ENCODE data around the gene LDLRAD3. TPM values are rescaled to one million over a fixed set of nuclear protein-coding genes. Genes with fewer than 3 reads are reported as not detected.

LDLRAD3 gene
- total RNA-seq, 5 donors from 2014 or later (not counting 1 experiment from before 2014, with no cell fraction given): 0.18 to 0.22 TPM; not detected in 3

GRCh38 chr11:36121054-36121453 is 177.2 kb downstream of the LDLRAD3 start:
- H3K27me3 ChIP-seq (replicated peaks in 1 of 2; ENCODE audit: control insufficient read depth in 2 of 2, extremely low read depth in 1 of 2, insufficient read depth in 2 of 2, low read length in 1 of 2): peaks cover 0 to 6% of the 10 kb centered on the region in 2 experiments
- CTCF ChIA-PET: no interaction called here
- Mint-ChIP-seq H3K4me1 (no peaks in the 10 kb centered on the region), H3K27ac (no peak overlapping the region), H3K36me3 (no peaks in the 10 kb centered on the region), H3K4me3 (no peak overlapping the region), H3K27me3 (peaks cover 7 to 20% of the 10 kb centered on the region in 2 donors), H3K9me3 (no peaks in the 10 kb centered on the region)
- 66% methylated on average over 2 of the region's 6 CpGs for WGBS (ENCODE audit: insufficient coverage)
- no peaks in the 10 kb centered on the region for H3K36me3 ChIP-seq (ENCODE audit: control insufficient read depth in 2 of 2, extremely low read depth in 1 of 2, insufficient read depth in 1 of 2, low read length in 1 of 2)
- no peaks in the 10 kb centered on the region for H3K4me1 ChIP-seq (ENCODE audit: control insufficient read depth in 1 of 2, extremely low read depth in 1 of 2, insufficient read depth in 2 of 2, low read length in 2 of 2)
- no peak overlapping the region for H3K4me3 ChIP-seq (ENCODE audit: control insufficient read depth in 1 of 2, extremely low read depth in 1 of 2, low read length in 1 of 2)
- POLR2A ChIA-PET: no interaction called here
- DNase-seq (no peak), ATAC-seq (replicated peaks in 1 of 4) (no peak)
- no peaks in the 10 kb centered on the region for H3K9me3 ChIP-seq
- H3K27ac ChIP-seq (ENCODE audit: low read length): no peak overlapping the region

- CTCF ChIA-PET: no interaction called here
- Histone ChIP-seq H3K27ac (ENCODE audit: low read length) (no peak overlapping the region), H3K4me1 (ENCODE audit: control insufficient read depth in 1 of 2, extremely low read depth in 1 of 2, insufficient read depth in 2 of 2, low read length in 2 of 2) (no peaks in the 10 kb centered on the region), H3K27me3 (replicated peaks in 1 of 2; ENCODE audit: control insufficient read depth in 2 of 2, extremely low read depth in 1 of 2, insufficient read depth in 2 of 2, low read length in 1 of 2) (peaks cover 0 to 8% of the 10 kb centered on the region in 2 experiments), H3K4me3 (ENCODE audit: control insufficient read depth in 1 of 2, extremely low read depth in 1 of 2, low read length in 1 of 2) (no peak overlapping the region), H3K36me3 (ENCODE audit: control insufficient read depth in 2 of 2, extremely low read depth in 1 of 2, insufficient read depth in 1 of 2, low read length in 1 of 2) (no peaks in the 10 kb centered on the region), H3K9me3 (no peaks in the 10 kb centered on the region)
- peaks cover 11 to 20% of the 10 kb centered on the region in 2 donors for H3K27me3 Mint-ChIP-seq
- H3K27ac Mint-ChIP-seq: no peak overlapping the region
- WGBS (ENCODE audit: insufficient coverage): no CpG with 5 or more reads among the region's 2 CpGs
- ATAC-seq (replicated peaks in 1 of 4) (no peak), DNase-seq (no peak)
- POLR2A ChIA-PET: no interaction called here
- H3K4me1 Mint-ChIP-seq: no peaks in the 10 kb centered on the region
- H3K4me3 Mint-ChIP-seq: no peak overlapping the region
- no peaks in the 10 kb centered on the region for H3K36me3 Mint-ChIP-seq
- H3K9me3 Mint-ChIP-seq: no peaks in the 10 kb centered on the region
Measured at GRCh38 chr11:36122671-36123070, 178.8 kb downstream of the LDLRAD3 start.

DNA sequence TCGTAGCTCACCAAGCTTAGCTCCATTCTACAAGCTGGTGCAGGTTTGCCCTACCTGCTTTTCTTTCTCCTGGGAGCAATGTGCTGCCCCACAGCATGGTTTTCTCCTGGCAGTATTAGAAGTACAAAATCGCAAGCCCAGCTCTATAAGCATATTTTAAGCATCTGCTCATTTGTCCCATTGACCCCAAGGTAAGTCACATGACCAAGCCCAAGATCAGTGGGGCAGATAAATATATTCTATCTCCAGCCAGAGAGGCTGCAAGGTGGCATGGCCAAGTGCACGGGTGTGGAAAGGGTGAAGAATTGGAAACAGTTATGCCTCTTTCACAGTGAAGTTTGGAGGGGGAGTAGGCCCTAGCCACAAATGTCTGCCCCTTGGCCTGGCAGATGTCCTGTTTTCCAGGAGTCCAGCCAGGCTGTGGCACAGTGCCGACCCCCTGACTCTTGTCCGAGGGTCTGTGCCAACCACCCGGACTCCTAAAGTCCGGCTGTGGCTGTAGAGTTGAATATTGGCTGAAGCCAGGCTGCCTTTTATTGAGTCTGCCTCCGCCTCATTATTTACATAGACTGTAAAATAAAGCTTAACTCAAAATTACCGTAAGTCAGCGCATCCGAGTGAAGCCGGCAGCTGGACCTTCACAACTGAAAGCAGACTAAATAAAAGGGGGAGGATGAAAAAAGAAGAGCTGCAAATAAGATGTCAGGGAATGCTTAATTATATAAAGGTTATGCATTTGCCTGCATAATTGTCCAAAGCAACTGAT is 179.7 kb downstream of the LDLRAD3 start:
- Mint-ChIP-seq H3K4me1 (no peaks in the 10 kb centered on the region), H3K4me3 (no peak overlapping the region), H3K36me3 (no peaks in the 10 kb centered on the region), H3K27ac (no peak overlapping the region), H3K27me3 (peaks cover 9 to 18% of the 10 kb centered on the region in 2 donors), H3K9me3 (no peaks in the 10 kb centered on the region)
- ChIA-PET CTCF (interaction anchor here in 1 of 2 donors (0.5 kb wide), 1 partner anchor 9 kb away, joined by 3 read pairs; no protein-coding TSS in a partner anchor), POLR2A (no interaction called here)
- no peaks in the 10 kb centered on the region for H3K4me1 ChIP-seq (ENCODE audit: control insufficient read depth in 1 of 2, extremely low read depth in 1 of 2, insufficient read depth in 2 of 2, low read length in 2 of 2)
- H3K36me3 ChIP-seq (ENCODE audit: control insufficient read depth in 2 of 2, extremely low read depth in 1 of 2, insufficient read depth in 1 of 2, low read length in 1 of 2): no peaks in the 10 kb centered on the region
- H3K9me3 ChIP-seq: no peaks in the 10 kb centered on the region
- ATAC-seq (replicated peaks in 1 of 4) (no peak), DNase-seq (no peak)
- WGBS (ENCODE audit: insufficient coverage): 76% methylated on average over 6 of the region's 12 CpGs
- no peak overlapping the region for H3K27ac ChIP-seq (ENCODE audit: low read length)
- peaks cover 0 to 12% of the 10 kb centered on the region in 2 experiments for H3K27me3 ChIP-seq (replicated peaks in 1 of 2; ENCODE audit: control insufficient read depth in 2 of 2, extremely low read depth in 1 of 2, insufficient read depth in 2 of 2, low read length in 1 of 2)
- no peak overlapping the region for H3K4me3 ChIP-seq (ENCODE audit: control insufficient read depth in 1 of 2, extremely low read depth in 1 of 2, low read length in 1 of 2)

DNA sequence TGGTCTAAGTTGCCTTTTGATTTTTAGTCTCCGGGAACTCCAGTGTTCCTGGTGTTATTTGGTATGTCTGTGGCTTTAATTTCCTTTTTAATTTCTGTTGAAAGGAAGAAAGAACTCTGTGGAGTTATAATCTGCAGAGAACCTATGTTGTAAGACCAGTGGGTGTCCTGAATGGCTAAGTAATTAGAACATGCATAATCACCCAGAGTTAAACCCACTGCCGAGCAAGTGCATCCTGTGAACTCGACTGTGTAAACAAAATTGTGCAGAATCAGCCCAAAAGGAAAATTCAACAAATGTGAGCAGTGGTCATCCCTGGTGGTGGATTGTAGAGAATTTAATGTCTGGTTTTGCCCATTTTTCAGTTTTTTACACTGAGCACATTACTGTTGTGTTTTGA is 182.8 kb downstream of the LDLRAD3 start:
- ChIA-PET CTCF (no interaction called here), POLR2A (no interaction called here)
- Histone ChIP-seq H3K27me3 (replicated peaks in 1 of 2; ENCODE audit: control insufficient read depth in 2 of 2, extremely low read depth in 1 of 2, insufficient read depth in 2 of 2, low read length in 1 of 2) (peaks cover 0 to 26% of the 10 kb centered on the region in 2 experiments), H3K36me3 (ENCODE audit: control insufficient read depth in 2 of 2, extremely low read depth in 1 of 2, insufficient read depth in 1 of 2, low read length in 1 of 2) (no peaks in the 10 kb centered on the region), H3K9me3 (no peaks in the 10 kb centered on the region), H3K4me3 (ENCODE audit: control insufficient read depth in 1 of 2, extremely low read depth in 1 of 2, low read length in 1 of 2) (no peak overlapping the region), H3K4me1 (ENCODE audit: control insufficient read depth in 1 of 2, extremely low read depth in 1 of 2, insufficient read depth in 2 of 2, low read length in 2 of 2) (no peaks in the 10 kb centered on the region), H3K27ac (ENCODE audit: low read length) (no peak overlapping the region)
- Mint-ChIP-seq H3K27ac (no peak overlapping the region), H3K9me3 (no peaks in the 10 kb centered on the region), H3K4me1 (no peaks in the 10 kb centered on the region), H3K36me3 (no peaks in the 10 kb centered on the region), H3K4me3 (no peak overlapping the region), H3K27me3 (peaks cover 16 to 23% of the 10 kb centered on the region in 2 donors)
- DNase-seq (no peak), ATAC-seq (replicated peaks in 1 of 4) (no peak)
- WGBS (ENCODE audit: insufficient coverage): no CpG with 5 or more reads among the region's 3 CpGs

DNA sequence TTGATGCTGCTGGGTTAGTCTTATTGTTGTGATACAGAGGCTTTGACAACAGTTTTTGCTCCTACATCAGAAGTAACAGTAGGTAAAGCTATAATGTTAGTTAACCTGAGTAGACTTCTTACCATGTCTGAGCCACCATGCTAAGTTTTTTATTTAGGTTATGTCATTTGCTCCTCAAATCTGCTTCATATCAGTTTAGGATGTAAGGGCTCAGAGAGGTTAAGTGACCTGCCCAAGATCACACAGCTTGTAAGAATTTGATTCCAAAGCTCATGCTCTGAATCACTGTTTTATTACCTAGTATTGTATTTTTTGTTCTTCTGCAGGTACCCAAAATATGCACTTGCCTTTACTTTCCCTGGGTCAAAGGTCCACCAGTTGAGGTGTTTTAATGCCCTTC is 183.7 kb downstream of the LDLRAD3 start:
- ChIA-PET CTCF (no interaction called here), POLR2A (no interaction called here)
- H3K4me1 ChIP-seq (ENCODE audit: control insufficient read depth in 1 of 2, extremely low read depth in 1 of 2, insufficient read depth in 2 of 2, low read length in 2 of 2): no peaks in the 10 kb centered on the region
- ATAC-seq (replicated peaks in 1 of 4): no peak
- H3K9me3 ChIP-seq: no peaks in the 10 kb centered on the region
- Mint-ChIP-seq H3K27me3 (peaks cover 16 to 29% of the 10 kb centered on the region in 2 donors), H3K4me3 (no peak overlapping the region), H3K27ac (no peak overlapping the region), H3K4me1 (no peaks in the 10 kb centered on the region), H3K9me3 (no peaks in the 10 kb centered on the region), H3K36me3 (no peaks in the 10 kb centered on the region)
- H3K27me3 ChIP-seq (replicated peaks in 1 of 2; ENCODE audit: control insufficient read depth in 2 of 2, extremely low read depth in 1 of 2, insufficient read depth in 2 of 2, low read length in 1 of 2): peaks cover 0 to 26% of the 10 kb centered on the region in 2 experiments
- DNase-seq: no peak
- H3K27ac ChIP-seq (ENCODE audit: low read length): no peak overlapping the region
- H3K36me3 ChIP-seq (ENCODE audit: control insufficient read depth in 2 of 2, extremely low read depth in 1 of 2, insufficient read depth in 1 of 2, low read length in 1 of 2): no peaks in the 10 kb centered on the region
- H3K4me3 ChIP-seq (ENCODE audit: control insufficient read depth in 1 of 2, extremely low read depth in 1 of 2, low read length in 1 of 2): no peak overlapping the region

DNA sequence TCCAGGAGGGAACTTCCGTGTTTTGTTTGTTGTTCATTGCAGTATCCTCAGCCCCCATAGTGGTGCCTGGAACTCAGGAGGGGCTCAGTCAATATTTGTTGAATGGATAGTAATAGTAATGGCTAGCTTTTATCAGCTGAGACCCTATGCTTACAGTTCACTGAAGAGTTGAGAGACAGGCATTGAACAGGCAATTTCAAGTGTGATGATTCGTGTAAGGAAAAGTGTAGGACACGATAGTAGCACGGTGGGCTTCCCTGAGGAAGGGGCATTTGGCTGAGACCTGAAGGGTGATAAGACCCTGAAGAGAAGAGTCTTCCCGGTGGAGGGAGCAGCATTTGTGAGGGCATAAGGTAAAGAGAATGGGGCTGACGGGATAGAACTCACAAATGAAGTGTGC is 186.1 kb downstream of the LDLRAD3 start:
- Histone ChIP-seq H3K4me3 (ENCODE audit: control insufficient read depth in 1 of 2, extremely low read depth in 1 of 2, low read length in 1 of 2) (no peak overlapping the region), H3K27me3 (replicated peaks in 1 of 2; ENCODE audit: control insufficient read depth in 2 of 2, extremely low read depth in 1 of 2, insufficient read depth in 2 of 2, low read length in 1 of 2) (peaks cover 0 to 26% of the 10 kb centered on the region in 2 experiments), H3K36me3 (ENCODE audit: control insufficient read depth in 2 of 2, extremely low read depth in 1 of 2, insufficient read depth in 1 of 2, low read length in 1 of 2) (no peaks in the 10 kb centered on the region), H3K4me1 (ENCODE audit: control insufficient read depth in 1 of 2, extremely low read depth in 1 of 2, insufficient read depth in 2 of 2, low read length in 2 of 2) (no peaks in the 10 kb centered on the region), H3K27ac (ENCODE audit: low read length) (no peak overlapping the region), H3K9me3 (no peaks in the 10 kb centered on the region)
- Mint-ChIP-seq H3K4me1 (no peaks in the 10 kb centered on the region), H3K4me3 (no peak overlapping the region), H3K27ac (no peak overlapping the region), H3K36me3 (no peaks in the 10 kb centered on the region), H3K27me3 (peaks cover 16 to 26% of the 10 kb centered on the region in 2 donors), H3K9me3 (no peaks in the 10 kb centered on the region)
- ChIA-PET CTCF (no interaction called here), POLR2A (no interaction called here)
- 72% methylated on average over 6 of the region's 6 CpGs for whole genome bisulfite sequencing (ENCODE audit: insufficient coverage)
- ATAC-seq (replicated peaks in 1 of 4) (no peak), DNase-seq (no peak)

Data from T-cell (primary cell).